HG03565 (cell line): ENCODE data around the gene STAC.

Experiments
- ATAC-seq: cut with Tn5 transposase; IDR thresholded peaks from one replicate; pipeline ENCODE4 v1.9.1; 2021; ENCODE audit warnings: mild to moderate bottlenecking, moderate library complexity; ENCODE audit not compliant: unreplicated experiment

STAC gene

GRCh38 chr3:36380221-36381031 lies at the start of gene STAC:
STAC (plus strand) TSS chr3:36380504; CDS start chr3:36380644, 140 bp downstream.
- no peak for ATAC-seq

- no peak for ATAC-seq
Measured at GRCh38 chr3:36332139-36332538, 48.2 kb upstream of the STAC start.

- no peak for ATAC-seq
Measured at GRCh38 chr3:36362216-36362615, 18.1 kb upstream of the STAC start.

- ATAC-seq = no peak
Measured at GRCh38 chr3:36362973-36363372, 17.3 kb upstream of the STAC start.

- no peak for ATAC-seq
Measured at GRCh38 chr3:36364260-36364659, 16.0 kb upstream of the STAC start.

- no peak for ATAC-seq
Measured at GRCh38 chr3:36365829-36366228, 14.5 kb upstream of the STAC start.

GRCh38 chr3:36366308-36366707 lies 14.0 kb upstream of the STAC start:
- no peak for ATAC-seq

GRCh38 chr3:36367912-36368573 lies 12.3 kb upstream of the STAC start:
- no peak for ATAC-seq

- ATAC-seq = no peak
Measured at GRCh38 chr3:36372534-36372935, 7.8 kb upstream of the STAC start.

- ATAC-seq = no peak
Measured at GRCh38 chr3:36373084-36373483, 7.2 kb upstream of the STAC start.

GRCh38 chr3:36373666-36374065 lies 6.6 kb upstream of the STAC start:
- no peak for ATAC-seq

GRCh38 chr3:36379872-36380220 lies 458 bp upstream of the STAC start:
- ATAC-seq = no peak

- no peak for ATAC-seq
Measured at GRCh38 chr3:36381311-36381956, 1.1 kb downstream of the STAC start.

- ATAC-seq = no peak
Measured at GRCh38 chr3:36393563-36393962, 13.3 kb downstream of the STAC start.

GRCh38 chr3:36394176-36394575 lies 13.9 kb downstream of the STAC start:
- no peak for ATAC-seq

- ATAC-seq = no peak
Measured at GRCh38 chr3:36397841-36398240, 17.5 kb downstream of the STAC start.

- ATAC-seq = no peak
Measured at GRCh38 chr3:36399933-36400332, 19.6 kb downstream of the STAC start.

- no peak for ATAC-seq
Measured at GRCh38 chr3:36401056-36401455, 20.8 kb downstream of the STAC start.

- no peak for ATAC-seq
Measured at GRCh38 chr3:36403661-36404060, 23.4 kb downstream of the STAC start.

- no peak for ATAC-seq
Measured at GRCh38 chr3:36405190-36405589, 24.9 kb downstream of the STAC start.

GRCh38 chr3:36408146-36408545 lies 27.8 kb downstream of the STAC start:
- ATAC-seq = no peak

- ATAC-seq = no peak
Measured at GRCh38 chr3:36409862-36410261, 29.6 kb downstream of the STAC start.
